ENCODE results near the gene DNASE1L2. TPM values are rescaled to one million over a fixed set of nuclear protein-coding genes. Genes with fewer than 3 reads are reported as not detected.

DNASE1L2 gene
- total and polyA plus RNA-seq, 10 of the 15 experiments (the other 5 are each of a cell fraction or from before 2014, with no cell fraction given), result 0.06 to 1.5 (median 0.29) TPM

GRCh38 chr16:2282262-2282661, 46.0 kb downstream of the DNASE1L2 start:
- no peaks in the 10 kb centered on the region for H3K4me1 ChIP-seq (ENCODE audit: control insufficient read depth, insufficient read depth, low read length)
- intact Hi-C loops (cut with micrococcal nuclease; ENCODE audit: unreplicated experiment), result no loop called here
- TF ChIP-seq RCOR1 (conservative IDR thresholded peaks at IDR 0.05; ENCODE audit: low read depth, low read length), result no peak
- no peak for TF ChIP-seq BHLHE40 (IDR thresholded peaks at IDR 0.05; ENCODE audit: borderline replicate concordance in 1 of 2, low read depth in 2 of 2, low read length in 1 of 2)
- ChIA-PET SMC1A (ENCODE audit: uncharacterized antibody, unreplicated experiment) (no interaction called here), RAD21 (ENCODE audit: unreplicated experiment) (no interaction called here), POLR2A (no interaction called here), CTCF (no interaction called here)
- in situ Hi-C loops (cut with MboI), result no loop called here
- no peaks in the 10 kb centered on the region for H3K79me2 ChIP-seq (ENCODE audit: control insufficient read depth, insufficient read depth, low read length)
- H3K4me3 ChIP-seq, result no peak overlapping the region
- no peak for ATAC-seq
- no peaks in the 10 kb centered on the region for H3K36me3 ChIP-seq (ENCODE audit: control insufficient read depth in 2 of 2, insufficient read depth in 2 of 2, low read length in 1 of 2)
- BruUV-seq (replicated peaks), result no TSS peak
- DNase-seq (ENCODE audit: low read depth, low spot score), result no peak
- no peak overlapping the region for H2AFZ ChIP-seq (ENCODE audit: control insufficient read depth, low read depth, low read length)
- no peaks in the 10 kb centered on the region for H3K9me3 ChIP-seq (replicated peaks; ENCODE audit: control insufficient read depth, insufficient read depth, low read length)
- 41% methylated on average over 5 of the region's 5 CpGs for WGBS (ENCODE audit: insufficient coverage, insufficient replicate concordance, low lambda C conversion rate, missing lambda C conversion rate)
- H3K27me3 ChIP-seq (replicated peaks in 1 of 2; ENCODE audit: control insufficient read depth in 2 of 2, insufficient read depth in 2 of 2, low read length in 1 of 2), result no peaks in the 10 kb centered on the region
- H3K9ac ChIP-seq (ENCODE audit: control insufficient read depth, insufficient read depth, low read length), result no peak overlapping the region
- H3K27ac ChIP-seq (ENCODE audit: control insufficient read depth, insufficient read depth), result no peak overlapping the region
- FAIRE-seq, result no peak
- no peak overlapping the region for H3K4me2 ChIP-seq (ENCODE audit: control insufficient read depth, insufficient read depth)
- H4K20me1 ChIP-seq (ENCODE audit: control insufficient read depth, insufficient read depth), result no peaks in the 10 kb centered on the region

GRCh38 chr16:2282866-2283555, 46.8 kb downstream of the DNASE1L2 start:
- Histone ChIP-seq H3K4me3 (no peak overlapping the region), H2AFZ (ENCODE audit: control insufficient read depth, low read depth, low read length) (no peak overlapping the region), H3K79me2 (ENCODE audit: control insufficient read depth, insufficient read depth, low read length) (no peaks in the 10 kb centered on the region), H4K20me1 (ENCODE audit: control insufficient read depth, insufficient read depth) (no peaks in the 10 kb centered on the region), H3K9ac (ENCODE audit: control insufficient read depth, insufficient read depth, low read length) (no peak overlapping the region), H3K4me1 (ENCODE audit: control insufficient read depth, insufficient read depth, low read length) (no peaks in the 10 kb centered on the region), H3K36me3 (ENCODE audit: control insufficient read depth in 2 of 2, insufficient read depth in 2 of 2, low read length in 1 of 2) (no peaks in the 10 kb centered on the region), H3K27ac (ENCODE audit: control insufficient read depth, insufficient read depth) (no peak overlapping the region), H3K27me3 (replicated peaks in 1 of 2; ENCODE audit: control insufficient read depth in 2 of 2, insufficient read depth in 2 of 2, low read length in 1 of 2) (no peaks in the 10 kb centered on the region; a peak in 1 of 4 replicates), H3K4me2 (ENCODE audit: control insufficient read depth, insufficient read depth) (no peak overlapping the region), H3K9me3 (replicated peaks; ENCODE audit: control insufficient read depth, insufficient read depth, low read length) (no peaks in the 10 kb centered on the region)
- ChIA-PET RAD21 (ENCODE audit: unreplicated experiment) (no interaction called here), POLR2A (no interaction called here), CTCF (no interaction called here), SMC1A (ENCODE audit: uncharacterized antibody, unreplicated experiment) (no interaction called here)
- no peak for FAIRE-seq
- ATAC-seq, result no peak
- 72% methylated on average over 18 of the region's 26 CpGs for WGBS (ENCODE audit: insufficient coverage, insufficient replicate concordance, low lambda C conversion rate, missing lambda C conversion rate)
- no peak for DNase-seq (ENCODE audit: low read depth, low spot score)
- intact Hi-C loops (cut with micrococcal nuclease; ENCODE audit: unreplicated experiment) (no loop called here), in situ Hi-C loops (cut with MboI) (no loop called here)
- BruUV-seq (replicated peaks), result no TSS peak
- TF ChIP-seq ZNF592 (IDR thresholded peaks at IDR 0.05), result no peak
- TF ChIP-seq MXI1 (IDR thresholded peaks at IDR 0.05; ENCODE audit: low read depth, low read length), result no peak
- TF ChIP-seq CHD4 (IDR thresholded peaks at IDR 0.05), result no peak
- no peak for TF ChIP-seq NBN (IDR thresholded peaks at IDR 0.05)
- TF ChIP-seq REST (IDR thresholded peaks at IDR 0.05; ENCODE audit: low read depth, low read length), result no peak
- TF ChIP-seq BACH1 (IDR thresholded peaks at IDR 0.05; ENCODE audit: borderline replicate concordance), result no peak
- TF ChIP-seq EZH2 (IDR thresholded peaks at IDR 0.05; ENCODE audit: borderline replicate concordance, control insufficient read depth, low read depth, low read length), result no peak
- no peak for TF ChIP-seq SRF (IDR thresholded peaks at IDR 0.05; ENCODE audit: low read depth in 2 of 2, low read length in 2 of 2)

All from GM12878 (cell line).